Amniotic stem cell (primary cell): ENCODE results near the gene RAB3B.
"Not testable (repeated sequence)": the region's sequence is repeated elsewhere in the genome, so short reads cannot be mapped to it uniquely, and the experiment has no call there.

Experiments used
- DNase-seq: peaks from one replicate; lab custom pipeline; 2025; lab: John Stamatoyannopoulos, UW

Gene RAB3B

GRCh38 chr1:51919684-51920083 lies 70.8 kb downstream of the RAB3B start:
- no peak for DNase-seq

- DNase-seq: no peak
Measured at GRCh38 chr1:51916587-51917405, 73.7 kb downstream of the RAB3B start.

GRCh38 chr1:51915951-51916350 lies 74.5 kb downstream of the RAB3B start:
- DNase-seq: no peak

GRCh38 chr1:51912881-51913280 lies 77.6 kb downstream of the RAB3B start:
- DNase-seq: no peak

- DNase-seq: no peak
Measured at GRCh38 chr1:51910221-51911000, 80.1 kb downstream of the RAB3B start.

- DNase-seq: no peak
Measured at GRCh38 chr1:51908499-51908898, 82.0 kb downstream of the RAB3B start.

- no peak for DNase-seq
Measured at GRCh38 chr1:51907079-51907702, 83.3 kb downstream of the RAB3B start.

- DNase-seq: no peak
Measured at GRCh38 chr1:51906306-51907078, 84.0 kb downstream of the RAB3B start.

- DNase-seq: no peak
Measured at GRCh38 chr1:51902456-51902855, 88.0 kb downstream of the RAB3B start.

- no peak for DNase-seq
Measured at GRCh38 chr1:51901151-51901550, 89.3 kb downstream of the RAB3B start.

GRCh38 chr1:51899022-51899421 lies 91.5 kb downstream of the RAB3B start:
- no peak for DNase-seq

GRCh38 chr1:51898090-51898734 lies 92.3 kb downstream of the RAB3B start:
- DNase-seq: no peak

GRCh38 chr1:51897699-51898031 lies 92.8 kb downstream of the RAB3B start:
- peak; percentile 47 for DNase-seq

GRCh38 chr1:51894748-51895147 lies 95.8 kb downstream of the RAB3B start:
- not testable (repeated sequence) for DNase-seq

GRCh38 chr1:51878616-51879336 lies 111.7 kb downstream of the RAB3B start, which contains the start of gene NRDC:
NRDC (minus strand) TSS chr1:51878727; CDS start chr1:51878615, 112 bp downstream.
- DNase-seq: peak; percentile 100

- DNase-seq: no peak
Measured at GRCh38 chr1:51878308-51878615, 112.2 kb downstream of the RAB3B start.

- peak; percentile 11 for DNase-seq
Measured at GRCh38 chr1:51877434-51878307, 112.8 kb downstream of the RAB3B start.

- DNase-seq: no peak
Measured at GRCh38 chr1:51875836-51876235, 114.7 kb downstream of the RAB3B start.

- DNase-seq: no peak
Measured at GRCh38 chr1:51875291-51875772, 115.2 kb downstream of the RAB3B start.

GRCh38 chr1:51873270-51873669 lies 117.2 kb downstream of the RAB3B start:
- DNase-seq: not testable (repeated sequence)
